Measurements from ENCODE around the gene NHERF2. TPM values are rescaled to one million over a fixed set of nuclear protein-coding genes. Genes with fewer than 3 reads are reported as not detected.

The NHERF2 gene
- polyA plus RNA-seq, 2 of the 4 experiments (the other 2 are of a cell fraction), result 32.3 to 35.0 TPM

- no peak for TF ChIP-seq RFX5 (IDR thresholded peaks at IDR 0.05)
- no peak for TF ChIP-seq EHMT2 (IDR thresholded peaks at IDR 0.05; ENCODE audit: low read depth)
- TF ChIP-seq ESRRA (IDR thresholded peaks at IDR 0.05; ENCODE audit: borderline replicate concordance, low read length), result no peak
Observed at GRCh38 chr16:2063861-2064260, 37.2 kb downstream of the NHERF2 start (continued).

DNA sequence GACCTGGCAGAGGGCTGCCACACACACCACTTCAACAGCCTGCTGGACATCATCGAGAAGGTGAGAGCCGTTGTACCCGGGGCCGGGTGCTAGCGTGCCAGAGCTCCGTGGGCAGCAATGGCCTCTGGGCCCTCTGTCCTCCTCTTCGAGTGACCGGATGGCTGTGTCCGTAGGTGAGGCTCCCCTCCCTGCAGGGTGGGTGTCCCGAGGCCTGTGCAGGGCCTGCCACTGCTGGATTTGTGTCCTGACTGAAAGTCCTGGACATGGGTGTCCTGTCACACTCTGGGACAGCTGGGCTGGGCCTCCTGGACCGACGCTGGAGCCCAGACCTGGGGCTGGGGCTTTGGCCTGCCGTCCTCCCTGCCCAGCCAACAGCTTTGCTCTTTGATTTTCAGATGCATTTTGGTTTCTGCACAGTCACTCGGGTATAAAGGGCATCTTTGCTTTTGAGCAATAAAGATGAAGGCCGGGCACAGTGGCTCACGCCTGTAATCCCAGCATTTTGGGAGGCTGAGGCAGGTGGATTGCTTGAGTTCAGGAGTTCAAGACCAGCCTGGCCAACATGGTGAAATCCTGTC, 37.8 kb downstream of the NHERF2 start:
- no peak overlapping the region for H3K27ac ChIP-seq
- no peak overlapping the region for H3K4me2 ChIP-seq
- no peak overlapping the region for H3K4me3 ChIP-seq
- POLR2A ChIA-PET, result interaction anchor here (0.6 kb wide), 1 partner anchor 76 kb away, joined by 3 read pairs; no protein-coding TSS in a partner anchor
- FAIRE-seq, result no peak
- no peaks in the 10 kb centered on the region for H3K4me1 ChIP-seq
- CTCF ChIA-PET, result interaction anchor here (1.0 to 2.3 kb wide), 5 partner anchors 9 to 76 kb away, joined by 3 to 8 read pairs (median 3); no protein-coding TSS in a partner anchor
- TF ChIP-seq KDM5A (IDR thresholded peaks at IDR 0.05), result no peak
- no peak for TF ChIP-seq RAD21 (conservative IDR thresholded peaks at IDR 0.05 in 1 of 2, IDR thresholded peaks at IDR 0.05 in 1 of 2)
- no peak for TF ChIP-seq TFCP2L1 (CRISPR knock-in tag; IDR thresholded peaks at IDR 0.05)
- no peak for TF ChIP-seq MYC (IDR thresholded peaks at IDR 0.05; ENCODE audit: borderline replicate concordance, low read length)
- no peak for TF ChIP-seq ZC3H11A (IDR thresholded peaks at IDR 0.05)
- TF ChIP-seq CBX2 (IDR thresholded peaks at IDR 0.05; ENCODE audit: borderline replicate concordance, low read depth), result no peak
- TF ChIP-seq, protein P1, sequence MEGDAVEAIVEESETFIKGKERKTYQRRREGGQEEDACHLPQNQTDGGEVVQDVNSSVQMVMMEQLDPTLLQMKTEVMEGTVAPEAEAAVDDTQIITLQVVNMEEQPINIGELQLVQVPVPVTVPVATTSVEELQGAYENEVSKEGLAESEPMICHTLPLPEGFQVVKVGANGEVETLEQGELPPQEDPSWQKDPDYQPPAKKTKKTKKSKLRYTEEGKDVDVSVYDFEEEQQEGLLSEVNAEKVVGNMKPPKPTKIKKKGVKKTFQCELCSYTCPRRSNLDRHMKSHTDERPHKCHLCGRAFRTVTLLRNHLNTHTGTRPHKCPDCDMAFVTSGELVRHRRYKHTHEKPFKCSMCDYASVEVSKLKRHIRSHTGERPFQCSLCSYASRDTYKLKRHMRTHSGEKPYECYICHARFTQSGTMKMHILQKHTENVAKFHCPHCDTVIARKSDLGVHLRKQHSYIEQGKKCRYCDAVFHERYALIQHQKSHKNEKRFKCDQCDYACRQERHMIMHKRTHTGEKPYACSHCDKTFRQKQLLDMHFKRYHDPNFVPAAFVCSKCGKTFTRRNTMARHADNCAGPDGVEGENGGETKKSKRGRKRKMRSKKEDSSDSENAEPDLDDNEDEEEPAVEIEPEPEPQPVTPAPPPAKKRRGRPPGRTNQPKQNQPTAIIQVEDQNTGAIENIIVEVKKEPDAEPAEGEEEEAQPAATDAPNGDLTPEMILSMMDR (IDR thresholded peaks at IDR 0.05), result no peak
- TF ChIP-seq ZNF302 (CRISPR knock-in tag; IDR thresholded peaks at IDR 0.05), result no peak
- no peak for TF ChIP-seq PHF8 (IDR thresholded peaks at IDR 0.05; ENCODE audit: borderline replicate concordance, low read depth)
- TF ChIP-seq RFX5 (IDR thresholded peaks at IDR 0.05), result no peak
- no peak for TF ChIP-seq FOSB (CRISPR knock-in tag; IDR thresholded peaks at IDR 0.05)
- ATAC-seq, result no peak
- H3K9me3 ChIP-seq, result no peaks in the 10 kb centered on the region
- DNase-seq (ENCODE audit: low read depth in 1 of 2, low spot score in 1 of 2), result no peak
- 91% methylated on average over 7 of the region's 16 CpGs for WGBS (ENCODE audit: missing lambda C conversion rate)

GRCh38 chr16:2066139-2066538, 39.4 kb downstream of the NHERF2 start:
- no peak overlapping the region for H3K27ac ChIP-seq
- FAIRE-seq (no peak), DNase-seq (ENCODE audit: low read depth in 1 of 2, low spot score in 1 of 2) (no peak), ATAC-seq (no peak)
- TF ChIP-seq HES2 (IDR thresholded peaks at IDR 0.05) (no peak), ZSCAN20 (CRISPR knock-in tag; IDR thresholded peaks at IDR 0.05) (no peak), REST (IDR thresholded peaks at IDR 0.05) (no peak), EHF (CRISPR knock-in tag; IDR thresholded peaks at IDR 0.05) (no peak), POLR2AphosphoS2 (conservative IDR thresholded peaks at IDR 0.05; ENCODE audit: low read length) (no peak), ESRRA (IDR thresholded peaks at IDR 0.05; ENCODE audit: borderline replicate concordance, low read length) (no peak), HOXA7 (CRISPR knock-in tag; IDR thresholded peaks at IDR 0.05) (no peak), HOXB13 (CRISPR knock-in tag; IDR thresholded peaks at IDR 0.05; ENCODE audit: low read depth) (no peak), TP53 (CRISPR knock-in tag; IDR thresholded peaks at IDR 0.05) (no peak), BCL3 (IDR thresholded peaks at IDR 0.05) (no peak), JUNB (IDR thresholded peaks at IDR 0.05) (no peak)
- no peaks in the 10 kb centered on the region for H3K9me3 ChIP-seq
- WGBS (ENCODE audit: missing lambda C conversion rate), result 93% methylated on average over 11 of the region's 11 CpGs
- CTCF ChIA-PET, result interaction anchor here (0.8 to 2.7 kb wide), 4 partner anchors 10 to 75 kb away, joined by 3 to 15 read pairs (median 5); partner anchors contain the start of genes NTHL1 and TSC2
- H3K4me2 ChIP-seq, result no peak overlapping the region
- H3K4me3 ChIP-seq, result no peak overlapping the region
- no peaks in the 10 kb centered on the region for H3K4me1 ChIP-seq
- POLR2A ChIA-PET, result no interaction called here
